ENCODE data around the gene ACCSL.

DNA sequence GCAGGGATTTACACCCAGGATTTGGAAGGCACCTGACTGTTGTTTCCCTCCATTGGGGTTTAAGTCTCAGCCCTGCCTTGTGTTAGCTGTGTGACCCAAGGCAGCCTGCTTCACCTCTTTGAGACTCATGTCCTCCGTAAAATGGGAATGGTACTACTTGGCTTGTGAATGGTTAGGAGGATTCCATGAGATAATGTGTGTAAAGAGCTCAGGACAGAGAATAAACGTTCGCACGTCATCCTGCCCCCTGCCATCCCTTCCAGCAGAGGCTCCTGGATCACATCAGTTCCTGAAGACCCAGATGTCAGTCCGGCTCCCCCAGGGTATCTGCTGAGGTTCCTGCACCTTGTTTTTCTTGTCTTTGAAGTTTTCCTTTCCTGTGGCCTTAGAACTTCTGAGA is 16.8 kb upstream of the ACCSL start:
- TF ChIP-seq FOXP2 (optimal IDR thresholded peaks at IDR 0.05; ENCODE audit: borderline replicate concordance, extremely low read depth, extremely low read length, insufficient read depth) (no peak), POLR2AphosphoS5 (IDR thresholded peaks at IDR 0.05; ENCODE audit: low read depth, low read length) (no peak), TAF1 (IDR thresholded peaks at IDR 0.05; ENCODE audit: borderline replicate concordance, insufficient read depth, low read length) (no peak), REST (IDR thresholded peaks at IDR 0.05; ENCODE audit: insufficient read depth in 1 of 2, low read depth in 2 of 2, low read length in 2 of 2) (no peak), SIN3A (IDR thresholded peaks at IDR 0.05; ENCODE audit: borderline replicate concordance, insufficient read depth, low read length) (no peak)

Data from PFSK-1 (cell line).